DMS 273 treated with DMSO at 0.1 percent for 48 hours (cell line): ENCODE measurements around the gene SND1.

ENCODE experiments used
- DNase-seq: peaks from one replicate; lab custom pipeline; 2025; lab: John Stamatoyannopoulos, UW

SND1 gene

GRCh38 chr7:127768241-127768640 lies 116.2 kb downstream of the SND1 start:
- DNase-seq = no peak

DNA sequence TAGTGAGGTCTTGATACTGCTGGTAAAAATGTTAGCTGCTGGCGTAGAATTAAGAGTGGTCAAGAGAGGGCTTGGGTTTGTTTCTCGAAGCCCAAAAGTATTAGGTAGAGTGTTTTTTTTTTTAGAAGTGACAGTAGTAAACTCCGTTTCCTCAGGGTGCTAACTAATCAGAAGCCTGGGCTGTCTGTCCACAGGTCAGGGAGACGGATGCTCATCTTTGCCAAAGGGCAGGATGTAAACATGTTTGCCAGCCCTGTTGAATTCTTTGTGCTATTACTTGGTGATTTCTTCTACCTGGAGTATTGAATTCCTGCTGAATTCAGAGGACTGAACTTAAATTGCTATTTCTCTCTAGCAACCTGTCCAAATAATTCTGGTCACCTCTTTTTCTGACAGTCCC lies 117.1 kb downstream of the SND1 start:
- DNase-seq = no peak

GRCh38 chr7:127769696-127770400 lies 117.9 kb downstream of the SND1 start:
- no peak for DNase-seq

DNA sequence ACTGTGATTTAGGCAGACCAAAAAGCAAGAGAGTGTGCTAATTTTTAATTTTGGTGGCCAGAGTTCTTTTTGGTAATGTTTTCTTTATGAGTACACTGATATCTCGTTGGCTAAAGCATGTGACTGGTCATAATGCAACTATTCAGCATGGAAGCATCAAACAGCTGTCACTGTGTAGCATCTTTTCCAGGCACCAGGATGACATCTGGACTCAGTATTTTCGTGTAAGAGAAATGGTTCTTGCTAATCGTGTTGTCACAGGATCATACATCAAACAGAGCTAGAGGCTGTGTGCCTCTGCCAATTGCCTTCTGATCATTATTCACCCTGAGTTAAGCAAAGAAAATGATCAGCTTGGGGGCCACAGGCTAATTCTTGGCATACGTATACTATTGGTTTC lies 118.9 kb downstream of the SND1 start:
- DNase-seq = peak; percentile 25

DNA sequence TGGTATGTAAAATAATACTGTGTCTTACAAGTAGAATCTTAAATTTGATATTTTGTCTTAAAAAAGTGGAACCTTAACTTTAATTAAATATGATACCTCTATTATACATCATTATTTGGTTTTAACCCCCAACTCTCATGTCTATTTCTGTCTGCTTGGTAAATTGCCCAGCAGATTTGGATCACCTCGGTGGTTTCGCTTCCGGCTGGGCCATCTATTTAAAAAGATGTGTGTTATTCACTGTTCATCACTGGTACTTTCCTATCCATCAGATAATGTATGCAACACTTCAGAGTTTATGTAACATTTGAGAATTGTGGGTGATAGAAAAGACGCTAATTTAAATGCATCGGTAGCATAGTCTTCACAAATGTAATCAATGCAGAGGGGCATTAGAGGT lies 119.7 kb downstream of the SND1 start:
- no peak for DNase-seq

- DNase-seq = no peak
These were observed 124.9 kb downstream of the SND1 start for GRCh38 chr7:127776776-127777386.

GRCh38 chr7:127780489-127780888 lies 128.5 kb downstream of the SND1 start:
- DNase-seq = no peak

DNA sequence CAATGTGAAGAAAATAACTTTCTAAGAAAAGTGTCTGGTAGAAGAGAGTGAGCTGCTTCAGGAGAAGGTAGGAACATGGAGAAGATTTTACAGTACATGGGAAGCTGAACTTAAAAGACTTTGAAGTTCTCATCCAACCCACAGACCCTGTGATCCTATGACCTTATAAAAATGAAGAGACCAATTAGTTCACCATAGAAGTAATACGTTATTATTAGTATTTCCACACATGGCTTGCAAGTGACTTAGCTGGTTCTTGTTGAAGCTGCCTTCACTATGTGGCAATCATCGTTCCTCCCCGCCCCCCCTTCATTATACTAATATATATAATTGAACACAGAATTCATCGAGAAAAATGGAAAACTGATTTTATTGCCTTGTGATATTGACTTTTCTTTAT lies 129.1 kb downstream of the SND1 start:
- DNase-seq = no peak

GRCh38 chr7:127782075-127782474 lies 130.1 kb downstream of the SND1 start:
- no peak for DNase-seq

DNA sequence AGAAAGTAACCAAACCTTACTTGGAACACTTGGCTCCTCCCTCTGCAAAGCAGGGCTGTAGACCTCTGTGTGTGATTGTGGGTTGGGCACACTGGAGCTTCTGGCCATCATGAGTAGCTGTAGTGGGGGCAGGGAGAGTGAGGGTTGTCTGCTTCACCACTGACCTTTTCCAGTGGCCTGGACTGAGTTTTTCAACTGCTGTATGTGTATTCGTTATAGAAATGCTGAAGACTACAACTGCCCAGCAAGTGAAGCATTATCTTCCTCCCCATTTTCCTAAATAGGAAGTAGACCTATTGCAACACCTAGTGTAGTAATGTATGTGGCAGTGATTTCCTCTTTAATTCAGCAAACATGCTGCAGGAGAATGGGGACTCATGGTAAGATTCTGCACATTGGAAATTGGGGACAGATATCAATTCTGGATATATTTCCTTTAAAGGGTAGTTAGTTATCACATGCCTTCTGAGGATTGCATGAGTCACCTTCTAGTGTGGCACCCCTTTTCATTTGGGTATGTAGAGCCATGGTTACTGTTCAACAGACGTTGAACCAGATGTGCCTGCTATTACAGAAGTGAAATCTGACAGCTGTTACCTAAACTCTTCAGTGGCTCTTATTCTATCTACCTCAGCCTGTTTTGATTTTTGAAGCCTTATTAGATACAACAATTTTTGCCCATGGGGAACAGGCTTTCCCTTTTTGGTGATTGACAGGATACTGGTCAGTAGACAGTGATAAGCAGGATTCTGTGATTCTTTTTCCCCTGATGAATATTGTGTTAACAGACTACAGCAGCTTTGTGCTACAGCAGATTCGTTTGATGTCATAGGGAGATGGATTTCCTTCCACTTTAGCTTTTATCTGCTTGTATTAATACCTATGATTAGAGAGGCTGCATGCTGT lies 130.9 kb downstream of the SND1 start:
- DNase-seq = peak; percentile 24

DNA sequence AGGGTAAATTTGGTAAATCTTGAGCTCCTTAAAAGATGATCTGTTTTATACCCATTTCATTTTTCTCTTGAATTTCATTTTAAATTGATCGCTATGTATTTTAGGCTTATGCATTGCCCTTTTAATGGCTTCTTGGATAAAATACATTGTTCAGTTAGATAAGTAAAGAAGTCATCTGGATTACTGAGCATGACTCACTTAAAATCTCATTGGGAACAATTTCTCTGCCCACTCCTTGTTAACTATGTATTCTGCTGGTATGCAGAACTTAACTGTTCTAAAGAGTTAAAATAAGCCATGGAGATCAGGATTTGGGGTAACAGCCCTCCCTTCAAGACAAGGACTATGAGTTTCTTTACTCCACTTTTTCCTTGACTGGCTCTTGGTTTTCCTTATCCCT lies 134.2 kb downstream of the SND1 start:
- no peak for DNase-seq

DNA sequence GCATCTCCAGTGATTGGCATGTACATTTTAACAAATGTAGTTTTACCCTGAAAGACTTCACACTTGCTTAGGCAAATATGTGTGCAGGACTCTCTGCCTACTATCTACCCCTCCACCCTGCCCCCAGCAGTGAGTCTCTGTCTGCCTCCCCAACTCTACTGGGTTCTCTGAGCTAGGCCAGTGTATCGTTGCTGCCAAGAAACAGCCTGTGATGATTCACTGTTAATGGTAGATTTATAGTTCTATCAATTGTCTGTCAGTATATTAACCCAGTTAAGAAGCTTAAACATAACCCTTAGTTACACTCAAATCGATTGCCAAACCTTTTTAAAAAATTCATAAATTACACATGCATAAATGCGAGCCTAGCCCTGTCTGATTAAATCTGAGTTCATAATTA lies 137.0 kb downstream of the SND1 start:
- DNase-seq = no peak

DNA sequence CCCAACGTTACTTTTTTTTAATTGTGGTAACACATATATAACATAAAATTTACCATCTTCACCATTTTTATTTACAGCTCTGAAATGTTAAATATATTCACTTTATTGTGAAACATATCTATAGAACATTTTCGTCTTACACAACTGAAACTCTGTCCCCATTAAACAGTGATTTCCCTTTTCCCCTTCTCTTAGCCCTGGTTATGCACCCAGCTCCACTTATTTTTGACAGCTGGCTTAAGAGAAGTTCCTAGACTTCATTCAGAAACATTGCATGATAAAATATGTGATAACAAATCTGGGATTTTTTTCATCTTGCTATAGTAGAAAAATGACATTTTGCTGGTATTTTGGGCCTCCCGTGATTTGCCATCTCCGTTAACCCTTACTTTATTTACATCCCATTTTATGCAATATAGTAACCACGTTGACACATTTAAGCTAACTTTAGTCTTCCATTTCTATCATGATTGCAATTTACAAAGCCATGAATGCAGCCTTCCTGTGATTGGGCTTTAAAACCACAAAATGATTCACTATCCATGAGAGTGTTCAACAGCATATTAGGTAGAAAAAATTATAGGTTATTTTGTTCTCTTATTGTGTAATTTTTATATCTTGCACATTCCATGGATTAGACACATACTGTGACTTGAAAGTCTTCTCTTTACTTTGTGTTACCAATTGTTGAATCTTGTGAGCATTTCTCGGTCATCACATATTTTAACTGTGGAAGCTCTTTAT lies 139.6 kb downstream of the SND1 start:
- no peak for DNase-seq

DNA sequence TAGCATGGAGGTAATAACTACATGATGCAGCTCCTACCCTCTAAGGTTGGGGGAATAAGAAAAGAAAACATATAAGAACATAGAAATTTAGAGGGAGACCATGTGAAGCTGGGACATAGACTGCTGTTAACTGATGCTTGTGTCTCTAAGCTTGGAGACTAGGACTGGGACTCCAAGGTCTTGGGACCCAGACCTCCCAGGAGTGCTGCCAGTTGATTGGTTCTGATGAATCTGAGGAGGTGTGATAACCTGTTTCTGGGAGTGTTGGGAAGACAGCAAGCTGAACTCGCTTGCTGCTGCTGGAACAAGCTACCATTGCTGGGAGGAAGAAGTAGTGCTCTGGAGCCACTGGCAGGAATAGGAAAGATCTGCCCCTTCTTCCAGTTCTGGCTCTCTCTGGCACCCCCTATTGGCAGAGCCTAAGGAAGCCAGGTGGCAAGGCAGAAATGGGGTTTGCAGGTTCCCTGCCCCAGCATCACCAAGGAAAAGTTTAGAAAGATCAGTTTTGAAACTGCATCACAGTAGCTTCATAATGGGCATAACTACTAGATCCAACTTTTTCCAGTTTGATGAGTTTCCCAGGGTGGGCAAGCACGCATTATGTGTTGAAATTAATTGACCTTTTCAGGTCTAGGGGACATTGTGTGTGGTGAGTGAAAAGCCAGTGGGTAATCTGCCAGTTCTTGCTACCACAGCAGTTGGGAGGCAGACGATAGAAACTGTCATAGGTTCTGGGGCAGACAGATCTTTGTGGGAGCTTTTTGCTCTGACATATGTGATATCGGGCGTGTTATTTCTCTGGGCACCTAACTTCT lies 140.7 kb downstream of the SND1 start:
- DNase-seq = no peak

DNA sequence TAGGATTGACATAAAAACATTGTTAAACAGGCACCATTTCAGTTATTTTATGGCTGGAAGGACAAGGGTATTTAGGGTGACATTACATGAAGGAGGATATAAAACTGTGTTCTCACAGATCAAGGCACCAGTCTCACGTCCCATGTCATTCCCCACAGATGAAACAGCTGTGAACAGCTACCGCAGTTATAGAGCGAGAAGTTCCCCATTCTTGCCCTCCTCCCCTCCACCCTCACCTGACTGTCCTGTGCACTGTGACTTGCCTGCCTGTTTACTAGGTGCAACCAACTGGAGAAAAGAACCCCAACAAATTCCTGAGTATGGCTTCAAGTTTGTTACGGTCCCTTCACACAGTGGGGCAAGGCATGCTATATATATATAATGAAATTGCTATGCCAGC lies 141.6 kb downstream of the SND1 start:
- no peak for DNase-seq

DNA sequence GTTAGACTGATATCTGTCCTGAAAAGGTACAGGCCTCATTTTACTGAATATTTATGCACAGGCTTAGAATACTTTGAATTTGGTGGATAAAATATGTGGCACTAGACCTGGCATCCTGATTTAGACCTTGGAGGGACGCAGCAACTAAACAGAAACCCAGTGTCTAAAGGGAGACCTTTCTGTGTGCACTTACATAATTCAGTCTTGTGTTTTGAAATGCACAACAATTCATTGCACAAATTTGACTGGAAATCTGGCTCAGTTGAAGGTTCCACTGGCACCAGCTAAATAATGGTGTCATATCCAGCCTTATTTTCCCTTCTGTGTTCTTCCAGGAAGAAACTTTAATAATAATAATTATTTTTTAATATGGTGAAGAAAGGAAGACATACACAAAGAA lies 142.1 kb downstream of the SND1 start:
- no peak for DNase-seq

DNA sequence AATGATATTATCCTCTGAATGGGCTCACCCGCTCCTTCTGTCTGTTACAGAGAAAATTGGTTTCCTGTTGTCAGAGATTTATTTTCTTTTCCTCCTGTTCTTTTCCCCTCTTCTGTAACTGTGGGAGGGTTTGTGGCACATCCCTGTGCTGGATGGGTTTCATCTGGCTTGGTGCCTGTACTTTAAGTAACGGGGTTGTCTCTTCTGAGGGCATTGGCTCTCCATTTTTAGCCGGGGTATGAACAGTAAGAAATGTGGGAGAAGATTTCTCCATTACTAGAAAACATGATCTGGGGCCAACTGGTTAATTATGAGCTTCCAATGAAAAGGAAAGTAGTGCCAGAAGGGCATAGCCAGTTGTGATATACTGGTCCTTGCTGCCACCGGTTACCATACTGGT lies 142.6 kb downstream of the SND1 start:
- DNase-seq = no peak

DNA sequence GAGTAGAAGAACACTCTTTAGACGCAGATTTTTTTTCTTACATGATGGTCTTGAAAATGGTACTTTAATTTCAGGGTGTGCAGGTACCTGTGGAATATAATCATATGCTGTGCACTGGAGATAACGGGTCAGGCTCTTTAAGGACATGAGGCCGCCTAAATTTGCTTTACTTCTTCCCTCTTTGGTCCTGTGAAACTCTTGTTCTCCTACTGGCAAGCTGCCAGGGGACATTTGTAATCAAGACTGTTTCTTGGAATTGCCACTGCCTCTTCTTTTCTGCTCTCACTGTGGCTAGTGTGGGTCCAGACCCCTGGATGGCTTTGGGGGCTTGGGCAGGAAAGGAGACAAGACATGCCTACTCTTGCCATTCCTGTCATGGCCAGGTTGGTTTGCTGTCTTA lies 146.0 kb downstream of the SND1 start:
- DNase-seq = no peak

- DNase-seq = no peak
These were observed 146.9 kb downstream of the SND1 start for GRCh38 chr7:127798769-127799372.

DNA sequence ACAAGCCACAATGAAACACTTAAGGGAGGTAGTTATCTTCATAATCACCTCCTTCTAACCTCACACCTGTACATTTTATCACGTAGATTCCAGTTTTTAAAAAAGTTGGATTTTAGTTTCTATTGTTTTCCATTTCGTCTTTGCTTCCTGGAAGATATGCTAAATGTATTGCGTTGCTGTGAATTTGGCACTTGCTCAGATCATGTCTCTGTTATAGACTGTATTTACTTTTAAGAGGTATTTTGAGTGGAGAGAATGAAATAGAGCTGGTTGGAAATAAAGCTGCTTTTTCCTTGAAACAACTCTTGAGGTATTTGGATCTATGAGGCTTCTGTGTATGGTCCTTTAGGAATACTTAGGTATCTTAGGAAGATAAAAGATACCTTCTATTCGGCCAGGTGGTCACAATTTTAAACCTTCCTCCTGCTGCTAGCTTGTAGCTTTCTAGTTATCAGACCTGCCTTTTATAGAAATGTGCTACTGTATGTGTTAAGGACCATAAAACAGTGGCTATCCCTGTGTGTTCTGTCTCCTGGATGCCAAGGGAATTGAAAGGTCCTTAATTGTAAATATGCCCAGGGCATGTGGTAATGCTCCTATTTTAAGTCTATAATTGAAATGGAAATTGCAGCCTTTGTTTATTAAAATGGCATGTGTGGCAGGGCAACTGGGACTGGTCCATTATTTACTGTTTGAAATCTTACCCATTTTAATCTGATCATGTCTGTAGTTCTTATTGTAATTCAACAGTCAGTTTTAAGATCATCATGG lies 147.7 kb downstream of the SND1 start:
- no peak for DNase-seq
